HepG2 (cell line): Measurements from ENCODE around the gene HNRNPA1L2.

Source experiments
- POLR2AphosphoS5 ChIP-seq: IDR thresholded peaks from 2 replicates; pipeline ENCODE4 v1.6.1; 2012; ENCODE audit warnings: low read depth, low read length
- REST ChIP-seq, 2 experiments: IDR thresholded peaks; 2 replicates each; pipeline ENCODE4 v1.6.1; 2011 to 2012; ENCODE audit warnings: low read length in 2 of 2, borderline replicate concordance in 1 of 2, low read depth in 1 of 2, mild to moderate bottlenecking in 1 of 2, moderate library complexity in 1 of 2
- TCF7L2 ChIP-seq: IDR thresholded peaks from 2 replicates; pipeline ENCODE4 v1.6.1; 2011; ENCODE audit warnings: mild to moderate bottlenecking, low read depth, low read length, moderate library complexity
- ZBED4 ChIP-seq: sonication (generic); formaldehyde crosslinking; IDR thresholded peaks from 2 replicates; pipeline ENCODE4 v1.4.0; 2020; ENCODE audit warnings: missing genetic modification reagents, borderline replicate concordance

GRCh38 chr13:52664272-52664671, 22.0 kb downstream of the HNRNPA1L2 start:
- TF ChIP-seq REST (IDR thresholded peaks at IDR 0.05; ENCODE audit: borderline replicate concordance in 1 of 2, low read depth in 1 of 2, low read length in 2 of 2) (no peak), TCF7L2 (no peak), ZBED4 (CRISPR knock-in tag) (no peak), POLR2AphosphoS5 (no peak)
